HUES48 (cell line): ENCODE measurements around the gene DHCR24.

Source experiments
- H3K27ac ChIP-seq: one replicate; pipeline ENCODE4 v1.7.0; 2013; ENCODE audit warnings: low read depth, low read length, inconsistent platforms
- H3K27me3 ChIP-seq: 2 replicates; pipeline ENCODE4 v1.6.1; 2013; ENCODE audit warnings: mild to moderate bottlenecking, low read length; ENCODE audit not compliant: control insufficient read depth, insufficient read depth
- H3K36me3 ChIP-seq: 2 replicates; pipeline ENCODE4 v1.6.1; 2013; ENCODE audit warnings: low read length; ENCODE audit not compliant: control insufficient read depth, insufficient read depth
- H3K4me1 ChIP-seq: 2 replicates; pipeline ENCODE4 v1.6.1; 2013; ENCODE audit warnings: mild to moderate bottlenecking, low read length; ENCODE audit not compliant: control insufficient read depth, insufficient read depth
- H3K4me3 ChIP-seq: 2 replicates; pipeline ENCODE4 v1.5.1; 2013; ENCODE audit warnings: mild to moderate bottlenecking, low read depth, low read length
- H3K9ac ChIP-seq: 2 replicates; pipeline ENCODE4 v1.6.1; 2013; ENCODE audit warnings: mild to moderate bottlenecking, low read depth, low read length, moderate library complexity
- H3K9me3 ChIP-seq: 2 replicates; pipeline ENCODE4 v1.6.1; 2013; ENCODE audit warnings: low read length; ENCODE audit not compliant: control insufficient read depth, insufficient read depth

The DHCR24 gene

DNA sequence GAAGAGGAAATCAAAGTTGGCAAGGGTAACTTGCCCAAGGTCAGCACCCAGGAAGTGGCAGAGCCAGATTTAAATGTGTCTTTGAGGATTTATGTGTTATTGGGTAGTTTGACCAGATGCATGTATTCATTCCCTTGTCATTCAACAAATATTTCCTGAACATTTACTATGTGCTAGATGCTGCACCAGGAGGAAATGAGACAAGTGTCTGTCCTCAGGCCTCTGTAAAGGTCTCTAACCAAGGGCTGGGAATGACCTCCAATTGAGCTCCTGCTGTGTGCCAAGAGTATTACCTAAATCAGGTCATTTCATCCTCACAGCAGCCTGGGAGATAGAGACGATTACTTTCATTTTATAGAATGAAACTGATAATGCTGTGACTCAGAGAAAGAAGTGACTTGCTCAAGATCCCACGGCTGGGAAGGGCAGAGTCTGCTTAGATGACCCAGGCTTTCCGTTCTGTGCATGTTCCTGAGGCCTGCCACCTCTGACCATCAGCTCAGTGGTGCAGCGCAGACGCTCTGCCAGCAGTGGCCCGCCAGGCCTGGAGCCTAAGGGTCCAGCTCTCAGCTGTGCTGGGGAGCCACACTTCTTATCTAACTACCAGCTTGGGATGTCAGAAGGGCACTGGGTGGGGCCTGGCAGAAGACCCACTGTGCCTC, 82.4 kb downstream of the DHCR24 start:
- no peak overlapping the region for H3K4me3 ChIP-seq
- H3K9me3 ChIP-seq: no peaks in the 10 kb centered on the region
- H3K36me3 ChIP-seq: no peaks in the 10 kb centered on the region
- 0 out of 2 replicates have a peak, but pooled peaks cover 4% of the 10 kb centered on the region for H3K4me1 ChIP-seq
- H3K27me3 ChIP-seq: peaks cover 21% of the 10 kb centered on the region
- H3K27ac ChIP-seq: no peak overlapping the region
- H3K9ac ChIP-seq: no peak overlapping the region

DNA sequence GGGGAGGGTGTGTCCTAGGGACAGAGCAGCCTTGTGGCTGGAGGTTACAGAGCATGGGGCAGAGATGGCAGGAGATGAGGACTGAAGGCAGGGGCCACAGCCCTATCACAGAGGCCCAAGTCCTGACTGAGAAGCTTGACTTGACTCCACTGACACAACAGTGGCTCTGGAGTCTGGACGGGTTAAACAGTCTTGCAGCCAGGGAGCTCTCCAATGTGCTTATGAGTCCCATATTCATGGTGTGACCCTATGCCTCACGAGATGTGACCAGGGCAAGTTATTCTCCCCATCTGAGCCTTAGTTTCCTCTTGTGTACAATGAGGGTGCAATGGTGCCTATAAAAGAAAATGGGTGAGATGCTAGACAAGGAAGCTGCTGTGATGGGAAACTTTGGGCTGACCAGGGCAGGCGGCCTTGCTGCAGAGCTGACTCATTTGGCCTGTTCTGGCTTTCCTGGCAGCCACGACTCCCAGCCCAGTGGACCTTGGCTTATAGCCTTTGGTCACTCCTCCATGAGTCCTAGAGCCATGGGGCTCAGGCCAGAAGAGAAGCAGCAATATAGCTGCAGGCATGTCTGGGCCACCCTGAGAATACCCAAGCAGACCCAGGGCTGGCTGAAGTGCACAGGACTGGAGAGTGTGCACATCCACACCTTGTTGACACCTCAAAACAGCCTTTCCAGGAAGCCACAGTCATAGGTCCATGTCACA, 83.1 kb downstream of the DHCR24 start:
- H3K9me3 ChIP-seq: no peaks in the 10 kb centered on the region
- no peak overlapping the region for H3K4me3 ChIP-seq
- no peak overlapping the region for H3K9ac ChIP-seq
- no peak overlapping the region for H3K27ac ChIP-seq
- 0 out of 2 replicates have a peak, but pooled peaks cover 4% of the 10 kb centered on the region for H3K4me1 ChIP-seq
- no peaks in the 10 kb centered on the region for H3K36me3 ChIP-seq
- H3K27me3 ChIP-seq: peaks cover 21% of the 10 kb centered on the region

GRCh38 chr1:54800899-54801759, 85.9 kb downstream of the DHCR24 start, which contains the start of gene TTC22:
Gene TTC22 (minus strand): TSS chr1:54801323. CDS start chr1:54801163, 160 bp downstream.
- Histone ChIP-seq H3K27me3 (peaks cover 21% of the 10 kb centered on the region), H3K27ac (no peak within 1 kb of the TSS), H3K4me1 (0 out of 2 replicates have a peak, but pooled peaks cover 4% of the 10 kb centered on the region), H3K9me3 (no peaks in the 10 kb centered on the region), H3K9ac (peak within 1 kb of the TSS; percentile 13; the same call in 1 of the 2 replicates), H3K36me3 (no peaks in the 10 kb centered on the region), H3K4me3 (peak within 1 kb of the TSS; percentile 42; the same call in 1 of the 2 replicates)

DNA sequence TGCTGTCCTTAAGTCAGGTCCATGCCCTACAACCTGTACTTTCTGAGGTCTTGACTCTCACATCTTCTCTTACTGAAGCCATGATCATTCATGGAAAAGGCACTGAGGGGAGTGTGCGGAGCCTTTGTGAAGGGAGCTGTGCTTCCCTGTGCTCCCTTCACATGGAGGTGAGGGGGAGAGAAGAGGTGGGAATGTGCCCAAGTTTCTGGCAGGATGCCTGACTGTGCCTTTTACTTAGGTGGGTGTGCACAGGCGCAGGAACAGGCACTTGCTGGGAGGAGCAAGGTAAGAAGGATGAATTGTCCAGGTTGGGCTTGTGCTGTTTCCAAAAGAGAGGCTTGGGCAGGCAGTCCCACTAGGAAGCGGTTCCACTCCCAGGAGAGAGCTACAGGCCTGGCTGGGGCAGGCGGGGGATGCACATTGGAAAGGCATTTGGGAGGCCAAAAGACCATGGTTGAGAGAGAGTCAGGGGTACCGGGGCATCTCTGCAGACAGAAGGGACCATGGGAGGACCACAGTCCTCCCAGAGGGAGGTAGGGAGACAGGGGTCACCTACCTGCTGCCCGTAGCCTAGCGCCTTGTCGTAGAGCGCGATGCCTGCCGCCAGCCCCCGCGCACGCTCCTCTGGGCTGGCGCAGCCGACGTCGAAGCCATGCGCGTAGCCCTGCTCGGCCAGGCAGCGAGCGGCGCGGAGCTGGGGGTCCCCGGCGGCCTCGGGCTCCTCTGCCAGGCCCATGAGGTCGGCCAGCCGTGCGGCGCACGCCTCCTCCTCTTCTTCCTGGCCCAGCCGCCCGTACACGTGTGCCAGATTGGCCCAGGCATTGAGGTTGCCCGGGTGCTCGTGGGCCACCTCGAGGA, 86.7 kb downstream of the DHCR24 start:
- Histone ChIP-seq H3K27me3 (peaks cover 21% of the 10 kb centered on the region), H3K9ac (no peak overlapping the region), H3K27ac (no peak overlapping the region), H3K4me1 (peaks cover 10% of the 10 kb centered on the region), H3K36me3 (no peaks in the 10 kb centered on the region), H3K9me3 (no peaks in the 10 kb centered on the region), H3K4me3 (peak overlapping the region; percentile 42; the same call in 1 of the 2 replicates)
